D721Med (cell line): ENCODE measurements around the gene SRPK3.

Experiments
- DNase-seq: peaks from one replicate; pipeline ENCODE4 v3.0.0; 2011; ENCODE audit warnings: low spot score; ENCODE audit not compliant: insufficient read length
- FAIRE-seq: peaks from 2 replicates; lab custom pipeline; 2011; peaks lifted over from hg19 to GRCh38; lab: Jason Lieb, UNC
- TF ChIP-seq, protein P1 (sequence below): IDR thresholded peaks from 2 replicates; pipeline ENCODE4 v1.5.1; 2012; ENCODE audit warnings: mild to moderate bottlenecking, control low read depth; ENCODE audit not compliant: insufficient read depth; ENCODE audit errors: missing control alignments

SRPK3 gene

DNA sequence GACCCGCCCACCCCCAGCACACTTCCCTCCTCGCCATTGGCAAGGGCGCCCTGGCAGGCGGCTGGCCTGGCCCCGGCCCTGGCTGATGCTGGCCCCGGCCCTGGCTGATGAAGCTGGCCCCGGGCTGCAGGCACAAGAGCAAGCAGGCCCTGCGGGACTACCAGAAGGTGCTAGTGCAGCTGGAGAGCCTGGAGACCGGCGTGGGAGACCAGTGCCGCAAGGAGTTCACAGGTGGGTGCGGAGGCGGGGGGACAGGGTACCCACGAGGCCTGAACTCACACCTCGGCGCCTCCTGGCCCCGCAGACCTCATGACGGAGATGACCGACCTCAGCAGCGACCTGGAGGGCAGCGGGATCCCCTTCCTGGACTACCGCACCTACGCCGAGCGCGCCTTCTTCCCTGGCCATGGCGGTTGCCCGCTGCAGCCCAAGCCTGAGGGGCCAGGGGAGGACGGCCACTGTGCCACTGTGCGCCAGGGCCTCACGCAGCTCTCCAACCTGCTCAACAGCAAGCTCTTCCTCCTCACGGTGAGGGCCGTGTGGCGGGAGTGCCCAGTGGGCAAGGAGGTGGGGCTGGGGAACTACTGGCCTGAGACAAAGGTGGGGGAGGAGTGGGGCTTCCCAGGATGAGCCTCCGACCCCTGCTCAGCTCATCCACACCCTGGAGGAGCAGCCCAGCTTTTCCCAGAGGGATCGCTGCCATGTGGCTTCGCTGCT lies 6.1 kb upstream of the SRPK3 start:
- FAIRE-seq (no peak), DNase-seq (no peak)
- TF ChIP-seq, protein P1, sequence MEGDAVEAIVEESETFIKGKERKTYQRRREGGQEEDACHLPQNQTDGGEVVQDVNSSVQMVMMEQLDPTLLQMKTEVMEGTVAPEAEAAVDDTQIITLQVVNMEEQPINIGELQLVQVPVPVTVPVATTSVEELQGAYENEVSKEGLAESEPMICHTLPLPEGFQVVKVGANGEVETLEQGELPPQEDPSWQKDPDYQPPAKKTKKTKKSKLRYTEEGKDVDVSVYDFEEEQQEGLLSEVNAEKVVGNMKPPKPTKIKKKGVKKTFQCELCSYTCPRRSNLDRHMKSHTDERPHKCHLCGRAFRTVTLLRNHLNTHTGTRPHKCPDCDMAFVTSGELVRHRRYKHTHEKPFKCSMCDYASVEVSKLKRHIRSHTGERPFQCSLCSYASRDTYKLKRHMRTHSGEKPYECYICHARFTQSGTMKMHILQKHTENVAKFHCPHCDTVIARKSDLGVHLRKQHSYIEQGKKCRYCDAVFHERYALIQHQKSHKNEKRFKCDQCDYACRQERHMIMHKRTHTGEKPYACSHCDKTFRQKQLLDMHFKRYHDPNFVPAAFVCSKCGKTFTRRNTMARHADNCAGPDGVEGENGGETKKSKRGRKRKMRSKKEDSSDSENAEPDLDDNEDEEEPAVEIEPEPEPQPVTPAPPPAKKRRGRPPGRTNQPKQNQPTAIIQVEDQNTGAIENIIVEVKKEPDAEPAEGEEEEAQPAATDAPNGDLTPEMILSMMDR: no peak

DNA sequence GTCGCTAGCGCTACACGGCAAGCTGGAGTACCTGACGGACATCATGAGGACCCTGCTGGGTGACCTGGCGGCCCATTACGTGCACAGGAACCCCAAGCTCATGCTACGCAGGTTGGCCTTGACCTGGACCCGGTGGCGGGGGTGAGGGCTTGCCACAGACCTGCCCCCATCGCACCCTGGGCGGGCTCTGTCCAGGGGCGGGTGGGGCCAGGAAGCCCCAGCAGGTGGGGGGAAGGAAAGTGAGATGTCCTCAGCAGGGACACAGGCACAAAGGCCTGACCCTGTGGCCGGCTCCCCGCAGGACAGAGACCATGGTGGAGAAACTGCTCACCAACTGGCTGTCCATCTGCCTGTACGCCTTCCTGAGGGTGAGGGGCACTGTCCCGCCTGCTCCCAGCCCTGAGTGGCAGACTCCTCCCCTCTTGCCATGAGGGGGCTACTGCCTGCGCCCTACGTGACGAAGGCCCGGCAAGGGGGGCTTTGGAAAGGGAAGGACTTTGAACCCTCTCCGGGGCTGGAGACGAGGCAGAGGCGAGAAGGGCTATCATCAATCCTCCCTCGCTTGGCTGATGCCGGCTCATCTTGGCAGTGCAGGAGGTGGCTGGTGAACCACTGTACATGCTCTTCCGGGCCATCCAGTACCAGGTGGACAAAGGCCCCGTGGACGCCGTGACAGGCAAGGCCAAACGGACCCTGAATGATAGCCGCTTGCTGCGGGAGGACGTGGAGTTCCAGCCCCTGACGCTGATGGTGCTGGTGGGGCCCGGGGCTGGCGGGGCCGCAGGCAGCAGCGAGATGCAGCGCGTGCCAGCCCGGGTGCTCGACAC lies 5.3 kb upstream of the SRPK3 start:
- FAIRE-seq: no peak
- TF ChIP-seq, protein P1: no peak
- no peak for DNase-seq

DNA sequence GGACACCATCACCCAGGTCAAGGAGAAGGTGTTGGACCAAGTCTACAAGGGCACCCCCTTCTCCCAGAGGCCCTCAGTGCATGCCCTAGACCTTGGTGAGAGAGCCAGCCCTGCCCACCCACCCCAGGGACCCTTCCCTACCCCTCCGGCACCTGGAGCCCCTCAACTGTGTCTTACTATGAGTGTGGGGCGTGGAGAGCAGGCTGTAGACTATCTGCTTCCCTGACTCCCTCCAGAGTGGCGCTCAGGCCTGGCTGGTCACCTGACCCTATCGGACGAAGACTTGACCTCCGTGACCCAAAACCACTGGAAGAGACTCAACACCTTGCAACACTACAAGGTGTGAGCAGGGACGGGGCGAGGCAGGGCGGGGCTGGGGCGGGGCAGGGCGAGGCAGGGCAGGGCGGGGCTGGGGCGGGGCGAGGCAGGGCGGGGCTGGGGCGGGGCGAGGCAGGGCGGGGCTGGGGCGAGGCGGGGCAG lies 4.7 kb upstream of the SRPK3 start:
- no peak for DNase-seq
- FAIRE-seq: no peak
- TF ChIP-seq, protein P1: no peak

DNA sequence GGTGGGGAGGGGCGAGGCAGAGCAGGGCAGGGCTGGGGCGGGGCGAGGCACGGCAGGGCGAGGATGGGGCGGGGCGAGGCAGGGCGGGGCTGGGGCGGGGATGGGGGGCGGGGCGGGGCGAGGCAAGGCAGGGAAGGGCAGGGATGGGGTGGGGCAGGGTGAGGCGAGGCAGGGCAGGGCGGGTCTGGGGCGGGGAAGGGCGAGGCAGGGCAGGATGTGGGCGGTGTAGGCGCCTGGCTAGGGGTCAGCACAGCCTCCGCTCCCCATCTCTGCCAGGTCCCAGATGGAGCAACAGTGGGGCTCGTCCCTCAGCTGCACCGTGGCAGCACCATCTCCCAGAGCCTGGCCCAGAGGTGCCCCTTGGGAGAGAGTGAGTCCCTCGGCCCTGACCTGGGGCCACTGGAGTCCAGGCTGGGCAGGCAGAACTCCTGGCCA lies 4.2 kb upstream of the SRPK3 start:
- FAIRE-seq (no peak), DNase-seq (no peak)
- TF ChIP-seq, protein P1: no peak

DNA sequence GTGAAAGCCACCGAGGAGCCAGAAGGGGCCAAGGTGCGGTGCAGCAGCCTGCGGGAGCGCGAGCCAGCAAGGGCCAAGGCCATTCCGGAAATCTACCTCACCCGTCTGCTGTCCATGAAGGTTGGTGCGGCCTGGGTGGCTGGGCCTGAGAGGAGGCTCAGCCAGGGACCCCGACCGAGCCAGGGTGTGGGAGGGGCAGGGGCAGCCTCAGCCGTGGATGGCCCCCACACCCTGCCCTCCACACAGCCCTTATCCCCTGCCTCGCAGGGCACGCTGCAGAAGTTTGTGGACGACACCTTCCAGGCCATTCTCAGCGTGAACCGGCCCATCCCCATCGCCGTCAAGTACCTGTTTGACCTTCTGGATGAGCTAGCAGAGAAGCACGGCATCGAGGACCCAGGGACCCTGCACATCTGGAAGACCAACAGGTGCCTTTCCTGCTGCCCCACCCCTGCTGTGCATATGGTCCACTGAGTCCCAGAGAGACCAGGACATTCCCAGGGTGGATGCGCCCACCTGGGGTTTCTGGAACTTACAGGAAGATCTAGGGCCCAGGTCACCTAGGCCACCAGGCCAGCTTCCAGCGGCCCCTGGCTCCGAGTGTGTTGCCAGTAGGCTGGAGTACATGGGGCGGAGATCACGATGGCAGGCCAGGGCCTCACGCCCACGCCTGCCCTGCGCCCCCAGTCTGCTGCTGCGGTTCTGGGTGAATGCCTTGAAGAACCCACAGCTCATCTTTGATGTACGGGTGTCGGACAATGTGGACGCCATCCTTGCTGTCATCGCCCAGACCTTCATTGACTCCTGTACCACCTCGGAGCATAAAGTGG lies 3.4 kb upstream of the SRPK3 start:
- FAIRE-seq (no peak), DNase-seq (no peak)
- TF ChIP-seq, protein P1: no peak

DNA sequence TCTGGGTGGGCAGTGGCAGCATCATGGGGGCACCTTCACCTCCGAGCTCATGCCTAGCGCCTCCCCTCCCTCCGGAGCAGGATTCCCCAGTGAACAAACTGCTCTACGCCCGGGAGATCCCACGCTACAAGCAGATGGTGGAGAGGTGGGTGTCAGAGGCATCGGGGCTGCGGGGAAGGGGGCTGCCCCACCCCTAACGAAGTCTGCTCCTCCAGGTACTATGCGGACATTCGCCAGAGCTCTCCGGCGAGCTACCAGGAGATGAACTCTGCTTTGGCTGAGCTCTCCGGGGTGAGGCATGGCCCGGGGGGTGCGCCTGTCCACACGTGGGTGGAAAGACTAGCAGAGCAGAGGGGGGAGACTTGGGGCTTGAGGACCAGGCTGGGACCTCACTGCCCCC lies 2.7 kb upstream of the SRPK3 start:
- FAIRE-seq: no peak
- no peak for DNase-seq
- TF ChIP-seq, protein P1: no peak
